ENCODE data around the gene TPSD1.
"Not testable (repeated sequence)": the region's sequence is repeated elsewhere in the genome, so short reads cannot be mapped to it uniquely, and the experiment has no call there.

Gene TPSD1

DNA sequence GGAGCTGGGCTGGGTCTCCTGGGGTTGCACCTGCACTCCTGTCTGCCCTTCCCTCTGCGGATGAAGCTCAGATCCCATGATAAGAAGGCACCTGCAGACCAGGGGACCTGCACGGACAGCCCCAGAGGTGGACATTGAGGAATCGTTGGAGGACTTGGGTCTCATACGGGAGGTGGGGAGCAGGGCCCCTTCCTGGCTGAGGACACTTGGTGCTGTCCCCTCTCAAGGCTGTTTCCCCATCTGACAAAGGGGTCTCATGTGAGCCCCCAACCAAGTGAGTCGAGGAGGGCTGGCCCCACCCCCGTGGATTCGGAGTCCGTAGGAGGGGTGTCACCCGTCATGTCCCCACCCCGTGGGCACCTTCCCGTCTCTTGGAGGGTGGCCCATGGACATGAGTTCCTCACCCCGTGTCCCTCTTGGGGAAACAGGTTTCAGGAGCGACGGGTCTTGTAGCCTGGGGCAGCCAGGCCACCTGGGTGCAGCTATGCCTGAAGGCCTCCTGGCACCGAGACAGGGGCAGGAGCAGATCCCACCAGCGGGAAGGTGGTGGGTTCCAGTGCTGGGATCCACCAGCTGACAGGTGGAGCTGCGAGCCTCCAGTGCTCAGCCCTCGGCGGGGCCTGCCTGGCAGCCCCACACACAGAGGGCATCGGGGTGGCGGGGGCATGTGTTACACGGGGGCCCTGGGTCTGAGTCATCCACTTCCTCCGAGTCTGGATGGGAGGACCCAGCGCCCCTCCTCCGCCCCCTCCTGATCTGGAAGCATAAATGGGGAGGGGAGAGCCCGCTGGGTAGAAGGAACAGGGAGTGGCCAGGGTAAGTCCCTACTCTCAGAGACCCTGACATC is at the start of gene TPSD1:
TSS of gene TPSD1 (plus strand) at position 794 of the 847 bp plus-strand sequence. CDS start 212 bp downstream, outside the sequence.
- in situ Hi-C loops (cut with MboI; ENCODE audit: low sequenced_read_pairs) = not testable (repeated sequence)

DNA sequence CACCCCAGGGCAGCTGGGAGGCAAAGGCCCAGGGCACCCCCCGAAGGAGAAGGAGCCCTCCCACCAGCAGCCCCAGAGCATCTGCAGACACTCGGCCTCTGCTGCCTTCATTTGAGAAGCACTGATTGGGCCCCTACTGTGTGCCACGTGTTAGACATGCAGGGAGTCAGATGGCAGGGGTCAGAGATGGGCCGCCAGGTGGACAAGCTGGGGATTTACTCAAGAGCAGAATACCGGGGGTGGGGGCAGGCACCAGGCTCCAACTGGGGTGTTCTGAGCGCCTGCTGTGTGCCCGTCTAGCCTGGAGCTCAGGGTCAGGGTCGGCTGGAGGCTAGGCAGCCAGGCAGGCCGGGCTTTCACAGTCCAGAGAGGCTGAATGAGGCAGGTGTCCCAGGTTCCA is 49.5 kb upstream of the TPSD1 start:
- in situ Hi-C loops (cut with MboI; ENCODE audit: low sequenced_read_pairs) = no loop called here

DNA sequence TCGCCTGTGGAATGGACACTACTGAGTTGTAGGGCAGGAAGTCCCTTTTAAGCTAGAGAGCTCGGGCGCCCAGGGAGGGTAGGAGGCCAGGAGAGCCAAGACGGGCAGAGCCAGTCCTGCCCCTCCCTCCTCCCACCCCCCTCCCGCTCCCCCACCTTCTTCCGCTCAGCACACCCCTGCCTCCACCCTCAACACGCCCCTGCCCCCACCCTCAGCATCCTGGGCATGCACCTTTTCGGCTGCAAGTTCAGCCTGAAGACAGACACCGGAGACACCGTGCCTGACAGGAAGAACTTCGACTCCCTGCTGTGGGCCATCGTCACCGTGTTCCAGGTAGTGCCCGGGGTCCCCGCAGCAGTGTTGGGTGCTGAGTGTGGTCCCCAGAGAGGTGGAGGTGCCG is 49.1 kb upstream of the TPSD1 start:
- in situ Hi-C loops (cut with MboI; ENCODE audit: low sequenced_read_pairs) = no loop called here

DNA sequence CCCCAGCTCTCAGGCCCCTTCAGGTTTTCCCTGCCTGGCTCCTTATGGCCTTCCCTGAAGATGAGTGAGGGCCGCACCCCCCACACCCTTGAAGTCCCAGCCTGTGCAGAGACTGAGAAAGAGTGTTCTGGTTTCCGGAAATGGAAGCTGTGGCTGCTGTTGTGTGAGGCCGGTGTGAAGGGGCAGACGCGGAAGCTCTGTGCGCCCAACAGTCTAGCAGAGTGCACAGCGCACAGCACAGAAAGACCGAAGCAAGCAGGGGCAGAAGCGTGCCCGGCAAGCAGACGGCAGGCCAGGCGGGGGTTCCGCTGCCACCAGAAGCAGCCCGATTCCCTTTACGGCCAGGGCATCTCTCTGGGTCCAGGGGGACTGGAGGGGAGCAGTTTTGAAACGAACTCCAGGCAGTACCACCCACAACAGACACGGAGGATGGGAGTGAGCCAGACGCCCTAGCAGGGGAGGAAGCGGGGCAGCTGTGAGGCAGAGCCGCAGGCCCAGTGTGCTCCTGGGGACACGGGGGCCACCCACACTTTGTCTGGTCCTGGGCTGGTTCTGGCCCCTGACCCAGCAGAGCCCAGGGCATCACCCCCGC is 47.5 kb upstream of the TPSD1 start:
- in situ Hi-C loops (cut with MboI; ENCODE audit: low sequenced_read_pairs) = no loop called here

DNA sequence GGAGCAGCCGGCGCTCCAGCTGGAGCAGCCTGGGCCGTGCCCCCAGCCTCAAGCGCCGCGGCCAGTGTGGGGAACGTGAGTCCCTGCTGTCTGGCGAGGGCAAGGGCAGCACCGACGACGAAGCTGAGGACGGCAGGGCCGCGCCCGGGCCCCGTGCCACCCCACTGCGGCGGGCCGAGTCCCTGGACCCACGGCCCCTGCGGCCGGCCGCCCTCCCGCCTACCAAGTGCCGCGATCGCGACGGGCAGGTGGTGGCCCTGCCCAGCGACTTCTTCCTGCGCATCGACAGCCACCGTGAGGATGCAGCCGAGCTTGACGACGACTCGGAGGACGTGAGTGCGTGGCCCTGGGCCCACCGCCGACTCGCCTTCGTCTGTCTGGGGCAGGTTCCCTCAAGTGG is 46.8 kb upstream of the TPSD1 start:
- in situ Hi-C loops (cut with MboI; ENCODE audit: low sequenced_read_pairs) = no loop called here

DNA sequence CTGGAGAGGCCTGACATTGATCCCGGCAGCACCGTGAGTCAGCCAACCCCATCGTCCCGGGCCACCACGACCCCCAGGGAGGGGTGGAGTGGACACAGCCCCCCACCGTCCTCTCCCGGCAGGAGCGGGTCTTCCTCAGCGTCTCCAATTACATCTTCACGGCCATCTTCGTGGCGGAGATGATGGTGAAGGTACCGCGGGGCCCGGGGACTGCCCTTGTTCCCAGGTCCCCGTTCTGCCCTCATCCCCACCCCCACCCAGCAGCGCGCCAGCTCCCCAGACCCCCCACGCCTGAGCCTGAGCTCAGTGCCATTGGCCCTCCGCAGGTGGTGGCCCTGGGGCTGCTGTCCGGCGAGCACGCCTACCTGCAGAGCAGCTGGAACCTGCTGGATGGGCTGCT is 45.4 kb upstream of the TPSD1 start:
- in situ Hi-C loops (cut with MboI; ENCODE audit: low sequenced_read_pairs) = no loop called here

DNA sequence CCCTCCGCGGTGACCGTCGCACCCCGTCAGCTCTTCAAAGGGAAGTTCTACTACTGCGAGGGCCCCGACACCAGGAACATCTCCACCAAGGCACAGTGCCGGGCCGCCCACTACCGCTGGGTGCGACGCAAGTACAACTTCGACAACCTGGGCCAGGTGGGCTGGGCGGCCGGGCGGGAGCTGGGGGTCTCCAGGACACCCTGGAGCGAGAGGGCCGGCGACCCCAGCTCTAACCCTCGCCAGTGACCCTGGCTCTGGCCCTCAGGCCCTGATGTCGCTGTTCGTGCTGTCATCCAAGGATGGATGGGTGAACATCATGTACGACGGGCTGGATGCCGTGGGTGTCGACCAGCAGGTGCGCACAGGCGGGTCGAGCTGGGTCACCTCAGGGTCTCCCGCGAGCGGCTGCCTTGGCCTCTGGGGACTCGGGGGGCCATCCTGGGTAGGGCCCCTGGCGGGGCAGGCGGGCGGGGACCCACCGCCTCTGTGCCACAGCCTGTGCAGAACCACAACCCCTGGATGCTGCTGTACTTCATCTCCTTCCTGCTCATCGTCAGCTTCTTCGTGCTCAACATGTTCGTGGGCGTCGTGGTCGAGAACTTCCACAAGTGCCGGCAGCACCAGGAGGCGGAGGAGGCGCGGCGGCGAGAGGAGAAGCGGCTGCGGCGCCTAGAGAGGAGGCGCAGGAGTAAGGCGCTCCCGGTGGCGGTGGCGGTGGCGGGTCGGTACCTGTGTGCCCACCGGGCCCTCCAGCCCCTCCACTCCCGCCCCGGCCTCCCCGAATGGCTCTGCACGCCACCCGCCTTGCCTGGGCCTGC is 44.2 kb upstream of the TPSD1 start:
- in situ Hi-C loops (cut with MboI; ENCODE audit: low sequenced_read_pairs) = no loop called here

DNA sequence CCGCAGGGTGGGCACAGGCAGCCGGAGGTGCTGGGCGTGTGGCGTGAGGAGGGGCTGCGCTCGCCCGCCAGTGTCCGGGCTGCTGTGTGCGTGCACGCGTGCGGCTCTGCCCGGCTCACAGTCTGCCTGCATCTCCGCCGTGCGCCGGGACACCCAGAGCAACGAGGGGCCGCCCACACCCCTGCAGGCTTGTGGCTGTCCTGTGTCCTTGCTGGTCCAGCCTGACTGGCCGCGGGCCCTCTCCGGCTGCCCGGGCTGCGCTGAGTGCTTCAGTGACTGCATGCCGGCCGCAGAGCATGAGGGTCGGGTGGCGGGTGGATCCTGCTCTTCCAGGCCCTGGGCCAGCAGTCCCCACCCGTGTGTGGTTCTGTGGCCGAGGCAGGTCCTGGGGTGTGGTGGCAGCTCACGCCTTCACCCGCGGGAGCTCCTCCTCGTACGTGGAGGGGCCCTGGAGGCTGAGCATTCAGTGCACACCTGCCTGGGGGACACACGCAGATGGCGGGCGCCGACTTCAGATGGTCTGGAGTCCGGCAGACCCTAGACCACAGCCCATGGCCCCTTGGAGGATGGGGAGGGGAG is 43.2 kb upstream of the TPSD1 start:
- in situ Hi-C loops (cut with MboI; ENCODE audit: low sequenced_read_pairs) = no loop called here

DNA sequence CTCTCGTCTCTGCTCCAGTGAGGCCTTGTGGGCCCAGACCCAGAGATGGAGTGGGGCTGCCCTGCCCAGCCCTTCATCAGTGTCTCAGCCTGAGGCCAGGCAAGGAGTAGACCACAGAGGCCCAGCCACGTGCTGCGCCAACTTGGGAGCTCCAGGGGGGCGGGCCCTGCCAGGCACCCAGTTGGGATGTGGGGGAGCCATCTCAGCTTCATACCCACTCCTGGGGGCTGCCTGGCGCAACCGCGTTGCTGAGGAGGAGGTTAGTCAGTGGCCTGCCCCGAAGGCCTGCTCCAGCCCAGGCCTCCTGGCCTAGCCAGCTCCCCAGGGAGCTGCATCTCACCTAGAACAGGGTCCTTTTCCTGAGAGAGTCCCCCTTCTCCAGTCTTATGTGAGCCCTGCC is 42.6 kb upstream of the TPSD1 start:
- in situ Hi-C loops (cut with MboI; ENCODE audit: low sequenced_read_pairs) = no loop called here

DNA sequence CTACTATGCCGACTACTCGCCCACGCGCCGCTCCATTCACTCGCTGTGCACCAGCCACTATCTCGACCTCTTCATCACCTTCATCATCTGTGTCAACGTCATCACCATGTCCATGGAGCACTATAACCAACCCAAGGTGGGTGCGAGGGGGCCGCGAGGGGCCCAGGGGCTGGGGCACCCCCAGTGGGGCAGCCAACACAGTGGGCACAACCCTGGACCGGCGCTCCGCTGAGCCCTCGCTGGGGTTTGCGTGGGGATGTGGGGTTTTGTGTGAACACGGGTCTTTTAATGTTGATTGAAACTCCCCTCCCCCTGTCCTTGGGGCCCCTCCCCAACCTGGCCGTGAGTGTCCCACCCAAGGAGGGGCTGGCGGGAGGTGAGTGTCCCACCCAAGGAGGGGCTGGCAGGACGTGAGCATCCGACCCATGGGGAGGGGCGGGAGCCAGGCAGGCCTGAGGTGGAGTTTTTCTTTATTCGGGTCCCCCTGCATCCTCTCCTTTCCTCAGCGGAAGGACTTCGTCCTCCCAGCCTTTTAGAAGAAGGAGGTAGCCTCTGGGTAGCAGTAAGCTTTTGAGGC is 42.0 kb upstream of the TPSD1 start:
- in situ Hi-C loops (cut with MboI; ENCODE audit: low sequenced_read_pairs) = no loop called here

DNA sequence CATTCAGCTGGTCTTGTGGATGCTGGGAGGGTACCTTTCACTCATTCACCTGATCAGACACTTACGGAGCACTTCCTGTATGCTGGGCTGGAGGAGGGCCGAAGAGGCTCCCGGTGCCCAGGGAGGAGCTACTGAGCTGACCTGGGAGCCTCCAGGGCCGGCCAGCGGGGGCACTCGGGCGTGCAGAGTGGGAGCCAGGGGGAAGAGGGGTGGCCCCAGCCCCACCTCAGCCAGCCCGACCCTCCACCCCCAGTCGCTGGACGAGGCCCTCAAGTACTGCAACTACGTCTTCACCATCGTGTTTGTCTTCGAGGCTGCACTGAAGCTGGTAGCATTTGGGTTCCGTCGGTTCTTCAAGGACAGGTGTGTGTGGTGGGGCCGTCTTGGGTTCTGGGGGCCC is 41.1 kb upstream of the TPSD1 start:
- in situ Hi-C loops (cut with MboI; ENCODE audit: low sequenced_read_pairs) = no loop called here

DNA sequence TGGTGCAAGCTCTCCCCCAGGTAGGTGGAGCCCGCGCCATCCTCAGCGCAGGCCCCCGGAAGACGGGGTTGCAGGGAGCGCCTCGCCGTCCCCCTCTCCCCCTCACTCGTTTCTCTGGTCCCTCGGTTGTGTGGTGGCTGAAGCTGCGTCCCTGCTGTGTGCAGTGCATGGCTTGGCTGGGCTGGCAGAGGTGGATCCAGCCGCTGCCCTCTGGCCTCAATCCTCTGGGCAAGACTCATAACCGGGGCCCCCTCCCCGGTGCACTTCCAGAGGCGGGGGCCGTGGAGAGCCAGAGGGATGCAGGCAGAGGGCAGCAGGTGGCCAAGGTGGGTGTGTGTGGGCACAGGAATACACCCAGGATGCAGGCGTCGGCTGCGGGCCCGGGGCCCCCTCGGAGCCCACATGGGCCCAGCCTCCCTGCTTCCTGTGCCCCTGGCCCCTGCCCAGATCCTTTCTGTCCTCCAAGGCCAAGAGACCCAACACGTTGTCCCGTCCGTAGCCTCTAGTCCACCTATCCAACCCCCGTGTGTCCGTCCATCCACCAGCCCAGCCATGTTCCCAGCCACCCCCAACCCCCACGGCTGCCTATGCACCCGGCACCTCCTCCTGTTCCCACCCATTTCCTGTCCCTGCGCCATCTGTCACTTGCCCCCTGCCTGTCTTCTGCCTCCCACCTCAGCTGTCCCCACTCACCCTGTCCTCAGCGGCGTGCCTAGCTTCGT is 40.1 kb upstream of the TPSD1 start:
- in situ Hi-C loops (cut with MboI; ENCODE audit: low sequenced_read_pairs) = no loop called here

DNA sequence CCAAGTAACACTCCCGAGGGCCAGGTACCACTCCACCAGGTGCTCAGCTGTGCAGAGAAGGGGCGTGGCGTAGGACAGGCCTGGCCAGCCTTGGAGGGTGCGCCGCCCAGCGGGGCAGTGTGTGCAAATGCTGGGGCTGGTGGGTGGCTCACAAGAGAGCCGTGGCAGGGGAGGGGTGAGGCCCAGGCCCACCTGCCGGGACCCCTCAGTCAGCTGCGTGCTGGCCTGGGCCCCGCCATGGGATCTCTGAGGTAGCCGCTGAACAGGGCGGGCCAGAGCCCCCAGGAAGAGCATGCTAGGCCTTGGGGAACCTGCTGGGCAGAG is 39.6 kb upstream of the TPSD1 start:
- in situ Hi-C loops (cut with MboI; ENCODE audit: low sequenced_read_pairs) = no loop called here

DNA sequence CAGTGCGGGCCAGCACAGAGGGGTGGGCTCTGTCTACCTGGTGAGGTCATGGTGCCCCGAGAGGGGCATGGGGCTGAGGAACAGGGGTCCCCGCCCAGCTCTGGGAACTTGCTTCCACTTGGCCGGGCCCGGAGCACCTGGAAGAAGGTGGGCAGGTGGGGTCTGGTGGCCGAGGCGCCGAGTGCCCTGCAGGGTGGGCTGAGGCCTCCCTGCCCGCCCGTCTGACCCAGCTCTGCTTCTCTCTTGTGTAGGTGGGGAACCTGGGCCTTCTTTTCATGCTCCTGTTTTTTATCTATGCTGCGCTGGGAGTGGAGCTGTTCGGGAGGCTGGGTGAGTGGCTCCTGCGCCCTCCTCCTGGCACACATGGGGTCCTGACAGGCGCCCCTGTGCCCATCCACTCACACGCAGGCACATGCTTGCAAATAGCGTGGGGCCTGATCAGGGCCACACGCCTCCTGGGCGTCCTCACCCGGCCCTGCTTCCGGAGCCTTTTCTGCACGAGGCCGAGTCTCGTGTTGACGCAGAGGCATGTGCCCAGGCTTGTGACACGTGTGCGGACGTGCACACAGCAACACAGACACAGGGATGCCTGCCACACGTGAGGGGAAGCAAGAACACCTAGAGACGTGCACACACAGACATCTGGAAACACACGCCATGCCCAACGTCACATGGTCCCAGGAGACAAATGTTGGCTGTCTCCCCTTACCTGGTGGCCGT is 39.0 kb upstream of the TPSD1 start:
- in situ Hi-C loops (cut with MboI; ENCODE audit: low sequenced_read_pairs) = no loop called here

DNA sequence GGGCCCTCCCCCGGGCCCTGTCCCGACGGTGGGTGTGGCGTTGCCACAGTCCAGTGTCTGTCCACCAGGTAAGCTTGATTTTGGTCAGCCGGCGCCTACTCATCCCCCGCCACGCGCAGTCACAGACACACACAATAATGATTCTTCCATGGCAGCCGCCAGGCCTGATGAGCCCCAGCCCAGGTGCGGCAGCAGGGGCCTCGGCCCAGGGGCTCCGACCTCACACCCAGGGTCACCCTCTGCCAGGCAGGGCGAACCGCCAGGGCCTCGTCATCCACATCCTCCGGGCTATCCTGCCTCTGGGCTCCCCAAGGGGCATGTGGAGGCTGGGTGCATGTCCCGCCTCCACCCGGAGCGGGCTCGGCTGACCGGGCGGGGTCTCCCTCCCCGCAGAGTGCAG is 38.3 kb upstream of the TPSD1 start:
- in situ Hi-C loops (cut with MboI; ENCODE audit: low sequenced_read_pairs) = no loop called here

DNA sequence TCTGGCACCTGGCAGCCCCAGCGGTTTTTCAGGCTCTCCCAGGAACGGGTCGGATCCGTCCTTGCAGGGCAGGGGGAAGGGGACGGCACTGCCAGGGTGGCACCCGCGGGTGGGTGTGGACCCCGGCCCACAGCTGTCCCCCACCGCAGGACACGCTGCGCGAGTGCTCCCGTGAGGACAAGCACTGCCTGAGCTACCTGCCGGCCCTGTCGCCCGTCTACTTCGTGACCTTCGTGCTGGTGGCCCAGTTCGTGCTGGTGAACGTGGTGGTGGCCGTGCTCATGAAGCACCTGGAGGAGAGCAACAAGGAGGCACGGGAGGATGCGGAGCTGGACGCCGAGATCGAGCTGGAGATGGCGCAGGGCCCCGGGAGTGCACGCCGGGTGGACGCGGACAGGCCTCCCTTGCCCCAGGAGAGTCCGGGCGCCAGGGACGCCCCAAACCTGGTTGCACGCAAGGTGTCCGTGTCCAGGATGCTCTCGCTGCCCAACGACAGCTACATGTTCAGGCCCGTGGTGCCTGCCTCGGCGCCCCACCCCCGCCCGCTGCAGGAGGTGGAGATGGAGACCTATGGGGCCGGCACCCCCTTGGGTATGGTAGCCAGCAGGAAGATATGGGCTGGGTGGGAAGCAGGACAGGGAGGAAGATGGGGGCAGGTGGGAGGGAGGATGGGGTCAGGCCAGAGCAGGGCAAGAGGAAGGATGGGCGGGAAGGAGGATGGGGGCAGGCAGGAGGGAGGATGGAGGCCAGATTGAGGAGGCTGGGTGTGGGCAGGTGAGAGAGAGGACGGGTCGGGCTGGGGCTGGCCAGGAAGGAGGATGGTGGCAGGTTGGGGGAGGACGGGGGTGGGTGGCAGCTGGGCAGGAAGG is 37.6 kb upstream of the TPSD1 start:
- in situ Hi-C loops (cut with MboI; ENCODE audit: low sequenced_read_pairs) = no loop called here

DNA sequence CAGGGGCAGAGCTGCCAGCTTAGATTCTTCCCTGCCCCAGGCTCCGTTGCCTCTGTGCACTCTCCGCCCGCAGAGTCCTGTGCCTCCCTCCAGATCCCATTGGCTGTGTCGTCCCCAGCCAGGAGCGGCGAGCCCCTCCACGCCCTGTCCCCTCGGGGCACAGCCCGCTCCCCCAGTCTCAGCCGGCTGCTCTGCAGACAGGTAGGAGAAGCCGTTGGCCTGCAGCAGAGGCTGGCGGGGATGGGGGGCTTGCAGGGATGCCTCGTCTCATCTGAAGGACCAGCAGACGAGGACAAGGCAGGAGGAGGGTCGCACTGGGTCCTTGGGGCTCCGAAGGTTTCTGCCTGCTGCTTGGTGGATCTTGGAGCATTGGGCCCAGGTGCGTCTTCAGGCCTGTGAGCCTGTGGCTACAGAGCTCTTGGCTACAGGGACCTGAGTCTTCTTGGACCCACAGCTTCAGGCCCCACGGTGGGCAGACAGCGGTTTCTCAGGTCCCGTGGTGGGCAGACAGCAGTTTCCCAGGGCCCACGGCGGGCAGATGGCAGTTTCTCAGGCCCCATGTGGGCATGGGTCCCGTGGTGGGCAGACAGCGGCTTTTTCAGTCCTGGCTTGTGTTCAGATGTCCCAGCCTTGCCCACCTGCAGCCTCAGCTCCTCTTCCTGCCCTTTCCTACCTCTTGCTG is 36.8 kb upstream of the TPSD1 start:
- in situ Hi-C loops (cut with MboI; ENCODE audit: low sequenced_read_pairs) = no loop called here

DNA sequence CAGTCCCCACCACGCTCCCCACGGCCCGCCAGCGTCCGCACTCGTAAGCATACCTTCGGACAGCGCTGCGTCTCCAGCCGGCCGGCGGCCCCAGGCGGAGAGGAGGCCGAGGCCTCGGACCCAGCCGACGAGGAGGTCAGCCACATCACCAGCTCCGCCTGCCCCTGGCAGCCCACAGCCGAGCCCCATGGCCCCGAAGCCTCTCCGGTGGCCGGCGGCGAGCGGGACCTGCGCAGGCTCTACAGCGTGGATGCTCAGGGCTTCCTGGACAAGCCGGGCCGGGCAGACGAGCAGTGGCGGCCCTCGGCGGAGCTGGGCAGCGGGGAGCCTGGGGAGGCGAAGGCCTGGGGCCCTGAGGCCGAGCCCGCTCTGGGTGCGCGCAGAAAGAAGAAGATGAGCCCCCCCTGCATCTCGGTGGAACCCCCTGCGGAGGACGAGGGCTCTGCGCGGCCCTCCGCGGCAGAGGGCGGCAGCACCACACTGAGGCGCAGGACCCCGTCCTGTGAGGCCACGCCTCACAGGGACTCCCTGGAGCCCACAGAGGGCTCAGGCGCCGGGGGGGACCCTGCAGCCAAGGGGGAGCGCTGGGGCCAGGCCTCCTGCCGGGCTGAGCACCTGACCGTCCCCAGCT is 35.7 kb upstream of the TPSD1 start:
- in situ Hi-C loops (cut with MboI; ENCODE audit: low sequenced_read_pairs) = no loop called here
